ENCODE measurements around the gene VWA3A.

GRCh38 chr16:22089910-22090309 lies 2.4 kb upstream of the VWA3A start:
- TF ChIP-seq, protein P1, sequence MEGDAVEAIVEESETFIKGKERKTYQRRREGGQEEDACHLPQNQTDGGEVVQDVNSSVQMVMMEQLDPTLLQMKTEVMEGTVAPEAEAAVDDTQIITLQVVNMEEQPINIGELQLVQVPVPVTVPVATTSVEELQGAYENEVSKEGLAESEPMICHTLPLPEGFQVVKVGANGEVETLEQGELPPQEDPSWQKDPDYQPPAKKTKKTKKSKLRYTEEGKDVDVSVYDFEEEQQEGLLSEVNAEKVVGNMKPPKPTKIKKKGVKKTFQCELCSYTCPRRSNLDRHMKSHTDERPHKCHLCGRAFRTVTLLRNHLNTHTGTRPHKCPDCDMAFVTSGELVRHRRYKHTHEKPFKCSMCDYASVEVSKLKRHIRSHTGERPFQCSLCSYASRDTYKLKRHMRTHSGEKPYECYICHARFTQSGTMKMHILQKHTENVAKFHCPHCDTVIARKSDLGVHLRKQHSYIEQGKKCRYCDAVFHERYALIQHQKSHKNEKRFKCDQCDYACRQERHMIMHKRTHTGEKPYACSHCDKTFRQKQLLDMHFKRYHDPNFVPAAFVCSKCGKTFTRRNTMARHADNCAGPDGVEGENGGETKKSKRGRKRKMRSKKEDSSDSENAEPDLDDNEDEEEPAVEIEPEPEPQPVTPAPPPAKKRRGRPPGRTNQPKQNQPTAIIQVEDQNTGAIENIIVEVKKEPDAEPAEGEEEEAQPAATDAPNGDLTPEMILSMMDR (IDR thresholded peaks at IDR 0.05 in 2 of 3, conservative IDR thresholded peaks at IDR 0.05 in 1 of 3; ENCODE audit: borderline replicate concordance in 1 of 3, insufficient read depth in 1 of 3, low read depth in 2 of 3, low read length in 2 of 3): no peak
- TF ChIP-seq ELF1 (IDR thresholded peaks at IDR 0.05; ENCODE audit: borderline replicate concordance, low read depth) (no peak), POLR2A (IDR thresholded peaks at IDR 0.05; ENCODE audit: borderline replicate concordance, extremely low read depth, insufficient read depth, insufficient read length) (no peak), POLR2AphosphoS5 (IDR thresholded peaks at IDR 0.05; ENCODE audit: low read depth, low read length) (no peak), EZH2 (IDR thresholded peaks at IDR 0.05) (no peak), ZNF274 (IDR thresholded peaks at IDR 0.05; ENCODE audit: low read depth, low read length) (no peak), CEBPB (IDR thresholded peaks at IDR 0.05; ENCODE audit: low read depth) (no peak), REST (IDR thresholded peaks at IDR 0.05; ENCODE audit: low read depth) (no peak), SIN3A (IDR thresholded peaks at IDR 0.05; ENCODE audit: low read depth) (no peak), YY1 (IDR thresholded peaks at IDR 0.05; ENCODE audit: extremely low read depth, insufficient replicate concordance, low read depth, low read length) (no peak), SP1 (IDR thresholded peaks at IDR 0.05; ENCODE audit: low read depth) (no peak), RAD21 (IDR thresholded peaks at IDR 0.05; ENCODE audit: low read depth) (no peak)
- TF ChIP-seq, protein P2, sequence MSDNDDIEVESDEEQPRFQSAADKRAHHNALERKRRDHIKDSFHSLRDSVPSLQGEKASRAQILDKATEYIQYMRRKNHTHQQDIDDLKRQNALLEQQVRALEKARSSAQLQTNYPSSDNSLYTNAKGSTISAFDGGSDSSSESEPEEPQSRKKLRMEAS (IDR thresholded peaks at IDR 0.05): no peak

Data from HCT116 (cell line).